GM12878 (cell line): ENCODE results near the gene NCAPH2. TPM values are rescaled to one million over a fixed set of nuclear protein-coding genes. Genes with fewer than 3 reads are reported as not detected.

Experiments
- CEBPZ ChIP-seq: fragments of 150-350 bp; IDR thresholded peaks from 2 replicates; pipeline ENCODE4 v1.6.1; 2016; ENCODE audit warnings: low read depth, low read length
- EGR1 ChIP-seq, 2 experiments: IDR thresholded peaks; 1 replicate in 1 of 2; 2 replicates in 1 of 2; pipeline ENCODE4 v1.6.1; 2011 to 2012; ENCODE audit warnings: low read depth in 2 of 2, low read length in 2 of 2, borderline replicate concordance in 1 of 2, mild to moderate bottlenecking in 1 of 2, moderate library complexity in 1 of 2
- IRF3 ChIP-seq: fragments of 450-650 bp; IDR thresholded peaks from 2 replicates; pipeline ENCODE4 v1.6.1; 2014; ENCODE audit warnings: mild to moderate bottlenecking
- JUND ChIP-seq: IDR thresholded peaks from 2 replicates; pipeline ENCODE4 v1.6.1; 2012; ENCODE audit warnings: low read depth, mild to moderate bottlenecking, low read length, improper control_type of control experiment, moderate library complexity
- KDM1A ChIP-seq: fragments of 200-600 bp; sonication (generic); IDR thresholded peaks from 2 replicates; pipeline ENCODE4 v1.6.1; 2016; ENCODE audit warnings: borderline replicate concordance
- KLF5 ChIP-seq: fragments of 450-650 bp; IDR thresholded peaks from 2 replicates; pipeline ENCODE4 v1.6.1; 2014; ENCODE audit warnings: mild to moderate bottlenecking; ENCODE audit not compliant: partially characterized antibody
- MXI1 ChIP-seq: fragments of 150-350 bp; IDR thresholded peaks from 2 replicates; pipeline ENCODE4 v1.6.1; 2011; ENCODE audit warnings: low read depth, mild to moderate bottlenecking, inconsistent platforms, low read length, improper control_type of control experiment
- NKRF ChIP-seq: fragments of 450-650 bp; conservative IDR thresholded peaks from 2 replicates; pipeline ENCODE4 v1.6.1; 2017; ENCODE audit warnings: mild to moderate bottlenecking, moderate library complexity
- NR2C2 ChIP-seq: IDR thresholded peaks from 2 replicates; pipeline ENCODE4 v1.6.1; 2011; ENCODE audit warnings: borderline replicate concordance, low read depth; ENCODE audit not compliant: control insufficient read depth, insufficient read length
- PAX8 ChIP-seq: fragments of 450-650 bp; IDR thresholded peaks from 2 replicates; pipeline ENCODE4 v1.6.1; 2017; ENCODE audit warnings: mild to moderate bottlenecking, moderate library complexity
- RAD51 ChIP-seq: fragments of 450-650 bp; IDR thresholded peaks from 2 replicates; pipeline ENCODE4 v1.6.1; 2016; ENCODE audit warnings: moderate library complexity, mild to moderate bottlenecking, inconsistent platforms
- RBBP5 ChIP-seq: fragments of 200-600 bp; sonication (generic); conservative IDR thresholded peaks from 2 replicates; pipeline ENCODE4 v1.6.1; 2016
- RCOR1 ChIP-seq: conservative IDR thresholded peaks from 2 replicates; pipeline ENCODE4 v1.6.1; 2012; ENCODE audit warnings: low read depth, low read length, improper control_type of control experiment
- RELA ChIP-seq: fragments of 450-650 bp; IDR thresholded peaks from 2 replicates; pipeline ENCODE4 v1.8.0; 2014; ENCODE audit warnings: borderline replicate concordance; ENCODE audit not compliant: partially characterized antibody
- SMAD1 ChIP-seq: fragments of 450-650 bp; IDR thresholded peaks from 2 replicates; pipeline ENCODE4 v1.6.1; 2018; ENCODE audit warnings: mild to moderate bottlenecking, low read depth; ENCODE audit not compliant: partially characterized antibody
- SMARCA5 ChIP-seq: fragments of 450-650 bp; IDR thresholded peaks from 2 replicates; pipeline ENCODE4 v1.6.1; 2017; ENCODE audit warnings: mild to moderate bottlenecking
- TBL1XR1 ChIP-seq: IDR thresholded peaks from 2 replicates; pipeline ENCODE4 v1.6.1; 2012; ENCODE audit warnings: low read depth, low read length, improper control_type of control experiment
- TCF3 ChIP-seq: IDR thresholded peaks from 2 replicates; pipeline ENCODE4 v1.6.1; 2012; ENCODE audit warnings: low read depth, mild to moderate bottlenecking, low read length, borderline replicate concordance; ENCODE audit not compliant: insufficient read depth
- ZBTB33 ChIP-seq: fragments of 450-650 bp; IDR thresholded peaks from 2 replicates; pipeline ENCODE4 v1.6.1; 2017; ENCODE audit warnings: mild to moderate bottlenecking
- ZNF207 ChIP-seq: fragments of 450-650 bp; IDR thresholded peaks from 2 replicates; pipeline ENCODE4 v1.6.1; 2014; ENCODE audit warnings: antibody characterized with exemption, mild to moderate bottlenecking, borderline replicate concordance
- ZNF24 ChIP-seq: fragments of 450-650 bp; IDR thresholded peaks from 2 replicates; pipeline ENCODE4 v1.6.1; 2017; ENCODE audit warnings: antibody characterized with exemption, mild to moderate bottlenecking
- ZNF384 ChIP-seq: IDR thresholded peaks from 2 replicates; pipeline ENCODE4 v1.6.1; 2012; ENCODE audit warnings: low read depth, mild to moderate bottlenecking, low read length, improper control_type of control experiment, borderline replicate concordance
- ZZZ3 ChIP-seq: IDR thresholded peaks from 2 replicates; pipeline ENCODE4 v1.6.1; 2011; ENCODE audit warnings: low read depth; ENCODE audit not compliant: control insufficient read depth, insufficient read length
- polyA plus RNA-seq, 11 experiments: library from polyadenylated mRNA; depleted of rRNA in 4 of 11; unstranded in 6 of 11; stranded (reverse) in 5 of 11; fragments of >200 nt; fragmentation: Nextera tagmentation in 4 of 11; fragmentation: Illumina TruSeq in 1 of 11; extraction: Ambion mirVana in 4 of 11; extraction: Trizol in 1 of 11; gene quantifications; 1 replicate in 1 of 11; 2 replicates in 10 of 11; pipeline versions ENCODE4 v1.2.1 to v1.2.3, GENCODE V29; 2011 to 2016; ENCODE audit warnings: inconsistent platforms in 2 of 11, missing spikeins in 2 of 11, low read depth in 1 of 11
- total RNA-seq, 4 experiments: library from RNA; depleted of rRNA in 3 of 4; stranded (reverse); fragments of >200 nt in 3 of 4; fragmentation: Illumina TruSeq in 1 of 4; extraction: Trizol in 1 of 4; gene quantifications; 2 replicates each; pipeline versions ENCODE4 v1.2.1 to v1.2.3, GENCODE V29; 2013 to 2021

Gene NCAPH2
- total and polyA plus RNA-seq, 10 of the 15 experiments (the other 5 are each of a cell fraction or from before 2014, with no cell fraction given): 5.0 to 110 (median 59.9) TPM

- TF ChIP-seq JUND (no peak), MXI1 (no peak), TBL1XR1 (0 out of 2 replicates have a peak, but pooled peaks have one; percentile 46), RAD51 (no peak), ZNF384 (no peak), SMARCA5 (no peak; the same call in 1 of the 2 replicates), ZNF207 (no peak), PAX8 (no peak), ZNF24 (no peak), ZZZ3 (no peak), KDM1A (no peak), SMAD1 (peak; percentile 87), EGR1 (IDR thresholded peaks at IDR 0.05; ENCODE audit: borderline replicate concordance in 1 of 2, low read depth in 2 of 2, low read length in 2 of 2) (no peak; a peak in 1 of 3 replicates), KLF5 (no peak), RCOR1 (no peak), TCF3 (peak; percentile 53; the same call in 1 of the 2 replicates), RBBP5 (no peak), RELA (peak; percentile 29), NR2C2 (no peak), CEBPZ (no peak), NKRF (no peak), IRF3 (no peak), ZBTB33 (no peak)
These were observed 23.0 kb downstream of the NCAPH2 start (continued) for GRCh38 chr22:50530877-50531545.
